GM12878 (cell line): ENCODE data around the gene RPIA. TPM values are rescaled to one million over a fixed set of nuclear protein-coding genes. Genes with fewer than 3 reads are reported as not detected.

Source experiments
- ATAC-seq: fragments of 200-7000 bp; cut with Tn5 transposase; 3 replicates; pipeline ENCODE4 v1.9.1; 2020; ENCODE audit warnings: mild to moderate bottlenecking, moderate library complexity
- BruUV-seq: library from RNA; stranded (reverse); fragments of 400-500 nt; replicated peaks from 2 replicates; lab custom pipeline; 2021; lab: Mats Ljungman, UMichigan
- CTCF ChIA-PET: fragments of 300-600 bp; sonication (Branson Sonifier 250); formaldehyde crosslinking; extraction: SDS; loops from one replicate; lab custom pipeline; 2021; ENCODE audit warnings: inconsistent platforms; lab: Yijun Ruan, JAX
- POLR2A ChIA-PET: fragments of 350-600 bp; formaldehyde crosslinking; extraction: SDS; loops from one replicate; lab custom pipeline; 2021; ENCODE audit warnings: inconsistent platforms; lab: Charles Lee
- RAD21 ChIA-PET: fragments of 300-600 bp; sonication (Branson Sonifier 250); formaldehyde crosslinking; loops from one replicate; lab custom pipeline; 2023; ENCODE audit warnings: antibody characterized with exemption; ENCODE audit not compliant: unreplicated experiment; lab: Charles Lee
- SMC1A ChIA-PET: fragments of 300-600 bp; sonication (Branson Sonifier 250); formaldehyde crosslinking; loops from one replicate; lab custom pipeline; 2023; ENCODE audit not compliant: unreplicated experiment, uncharacterized antibody; lab: Charles Lee
- DNase-seq: peaks from one replicate; pipeline ENCODE4 v3.0.0-alpha.2; 2011; ENCODE audit warnings: low read depth, low spot score
- FAIRE-seq: peaks from 3 replicates; lab custom pipeline; 2011; peaks lifted over from hg19 to GRCh38; lab: Jason Lieb, UNC
- H2AFZ ChIP-seq: 2 replicates; pipeline ENCODE4 v1.6.0; 2011; ENCODE audit warnings: low read depth, low read length, control low read depth; ENCODE audit not compliant: control insufficient read depth
- H3K27ac ChIP-seq: 2 replicates; pipeline ENCODE4 v1.5.1; 2011; ENCODE audit warnings: control low read depth; ENCODE audit not compliant: control insufficient read depth, insufficient read depth
- H3K27me3 ChIP-seq, 2 experiments: replicated peaks in 1 of 2; 2 replicates each; pipeline versions ENCODE4 v1.6.0 to v1.6.1; 2011; ENCODE audit warnings: low read length in 1 of 2; ENCODE audit not compliant: control insufficient read depth in 2 of 2, insufficient read depth in 2 of 2
- H3K36me3 ChIP-seq, 2 experiments: 2 replicates each; pipeline ENCODE4 v1.5.1; 2011; ENCODE audit warnings: low read length in 1 of 2; ENCODE audit not compliant: control insufficient read depth in 2 of 2, insufficient read depth in 2 of 2
- H3K4me1 ChIP-seq: 2 replicates; pipeline ENCODE4 v1.6.1; 2011; ENCODE audit warnings: mild to moderate bottlenecking, low read length, moderate library complexity, mixed read lengths; ENCODE audit not compliant: control insufficient read depth, insufficient read depth
- H3K4me2 ChIP-seq: 2 replicates; pipeline ENCODE4 v1.6.0; 2011; ENCODE audit warnings: control low read depth; ENCODE audit not compliant: control insufficient read depth, insufficient read depth
- H3K4me3 ChIP-seq: fragments of 200-600 bp; sonication (generic); 2 replicates; pipeline ENCODE4 v1.5.1; 2016
- H3K79me2 ChIP-seq: 2 replicates; pipeline ENCODE4 v1.6.0; 2011; ENCODE audit warnings: low read length; ENCODE audit not compliant: control insufficient read depth, insufficient read depth
- H3K9ac ChIP-seq: 2 replicates; pipeline ENCODE4 v1.8.0; 2011; ENCODE audit warnings: low read length, control low read depth, mixed read lengths; ENCODE audit not compliant: control insufficient read depth, insufficient read depth
- H3K9me3 ChIP-seq: replicated peaks from 3 replicates; pipeline ENCODE4 v1.5.1; 2011; ENCODE audit warnings: mild to moderate bottlenecking, low read length; ENCODE audit not compliant: control insufficient read depth, insufficient read depth
- H4K20me1 ChIP-seq: 2 replicates; pipeline ENCODE4 v1.6.0; 2011; ENCODE audit not compliant: control insufficient read depth, insufficient read depth
- BACH1 ChIP-seq: fragments of 450-650 bp; IDR thresholded peaks from 2 replicates; pipeline ENCODE4 v1.6.1; 2017; ENCODE audit warnings: mild to moderate bottlenecking, borderline replicate concordance
- EGR1 ChIP-seq, 2 experiments: IDR thresholded peaks; 1 replicate in 1 of 2; 2 replicates in 1 of 2; pipeline ENCODE4 v1.6.1; 2011 to 2012; ENCODE audit warnings: low read depth in 2 of 2, low read length in 2 of 2, borderline replicate concordance in 1 of 2, mild to moderate bottlenecking in 1 of 2, moderate library complexity in 1 of 2
- GABPA ChIP-seq: IDR thresholded peaks from 2 replicates; pipeline ENCODE4 v1.6.1; 2014; ENCODE audit warnings: antibody characterized with exemption, low read depth, mild to moderate bottlenecking, inconsistent platforms
- KLF5 ChIP-seq: fragments of 450-650 bp; IDR thresholded peaks from 2 replicates; pipeline ENCODE4 v1.6.1; 2014; ENCODE audit warnings: mild to moderate bottlenecking; ENCODE audit not compliant: partially characterized antibody
- MYB ChIP-seq: fragments of 150-350 bp; IDR thresholded peaks from 2 replicates; pipeline ENCODE4 v1.6.1; 2014; ENCODE audit warnings: mild to moderate bottlenecking, low read depth, low read length, borderline replicate concordance
- NFYA ChIP-seq: IDR thresholded peaks from 2 replicates; pipeline ENCODE4 v1.6.1; 2011; ENCODE audit warnings: low read depth, mild to moderate bottlenecking, low read length, improper control_type of control experiment, borderline replicate concordance
- POLR2AphosphoS5 ChIP-seq: IDR thresholded peaks from 2 replicates; pipeline ENCODE4 v1.6.1; 2011; ENCODE audit warnings: mild to moderate bottlenecking, low read length, inconsistent platforms
- RAD51 ChIP-seq: fragments of 450-650 bp; IDR thresholded peaks from 2 replicates; pipeline ENCODE4 v1.6.1; 2016; ENCODE audit warnings: moderate library complexity, mild to moderate bottlenecking, inconsistent platforms
- SMAD5 ChIP-seq: IDR thresholded peaks from 2 replicates; pipeline ENCODE4 v1.6.1; 2016; ENCODE audit warnings: antibody characterized with exemption, low read depth
- WGBS: methylation state at CpG from one replicate; pipeline ENCODE4 v1.1.6; 2016; ENCODE audit warnings: low lambda C conversion rate; ENCODE audit not compliant: insufficient replicate concordance, insufficient coverage; ENCODE audit errors: missing lambda C conversion rate; 5-methylcytosine and 5-hydroxymethylcytosine counted together
- in situ Hi-C: fragments of 300-500 bp; cut with MboI; formaldehyde crosslinking; loops from 9 replicates; pipeline ENCODE4 v1.14.3; 2018; ENCODE audit warnings: mixed read lengths
- intact Hi-C: fragments of 100-400 bp; cut with micrococcal nuclease; formaldehyde crosslinking; loops from one replicate; pipeline ENCODE4 v1.14.2; 2022; ENCODE audit not compliant: unreplicated experiment
- polyA plus RNA-seq, 11 experiments: library from polyadenylated mRNA; depleted of rRNA in 4 of 11; unstranded in 6 of 11; stranded (reverse) in 5 of 11; fragments of >200 nt; fragmentation: Nextera tagmentation in 4 of 11; fragmentation: Illumina TruSeq in 1 of 11; extraction: Ambion mirVana in 4 of 11; extraction: Trizol in 1 of 11; gene quantifications; 1 replicate in 1 of 11; 2 replicates in 10 of 11; pipeline versions ENCODE4 v1.2.1 to v1.2.3, GENCODE V29; 2011 to 2016; ENCODE audit warnings: inconsistent platforms in 2 of 11, missing spikeins in 2 of 11, low read depth in 1 of 11
- total RNA-seq, 4 experiments: library from RNA; depleted of rRNA in 3 of 4; stranded (reverse); fragments of >200 nt in 3 of 4; fragmentation: Illumina TruSeq in 1 of 4; extraction: Trizol in 1 of 4; gene quantifications; 2 replicates each; pipeline versions ENCODE4 v1.2.1 to v1.2.3, GENCODE V29; 2013 to 2021
- TF ChIP-seq, protein P1 (sequence below): fragments of 450-650 bp; IDR thresholded peaks from 2 replicates; pipeline ENCODE4 v1.6.1; 2017; ENCODE audit warnings: mild to moderate bottlenecking, moderate library complexity

The RPIA gene
- total and polyA plus RNA-seq, 10 of the 15 experiments (the other 5 are each of a cell fraction or from before 2014, with no cell fraction given): 7.1 to 58.1 (median 41.6) TPM

DNA sequence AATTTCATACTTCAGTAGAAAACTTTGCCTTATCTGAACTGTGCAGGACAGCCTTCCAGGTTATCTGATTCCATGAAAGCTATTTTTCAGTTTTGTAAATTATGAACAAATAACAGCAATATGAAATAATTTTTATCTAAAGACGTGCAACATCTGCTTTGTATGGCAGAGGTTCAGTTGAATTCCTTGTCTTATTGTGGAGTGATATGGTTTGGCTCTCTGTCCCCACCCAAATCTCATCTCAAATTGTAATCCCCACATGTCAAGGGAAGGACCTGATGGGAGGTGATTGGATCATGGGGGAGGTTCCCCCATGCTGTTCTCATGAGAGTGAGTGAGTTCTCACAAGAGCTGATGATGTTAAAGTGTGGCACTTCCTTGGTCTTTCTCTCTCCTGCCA is 18.1 kb upstream of the RPIA start:
- H3K27ac ChIP-seq: no peak overlapping the region
- DNase-seq: no peak
- H2AFZ ChIP-seq: no peak overlapping the region
- POLR2A ChIA-PET: interaction anchor here (1.0 kb wide), 1 partner anchor 82 kb away, joined by 3 read pairs; no protein-coding TSS in a partner anchor
- intact Hi-C loops (loop anchor here (5.0 kb wide), 1 partner anchor 481 kb away; no protein-coding TSS in a partner anchor), in situ Hi-C loops (loop anchor here (25.0 kb wide), 1 partner anchor 611 kb away; the partner anchor contains the start of genes KRCC1 and SMYD1)
- H4K20me1 ChIP-seq: no peaks in the 10 kb centered on the region
- BruUV-seq: no TSS peak
- CTCF ChIA-PET: interaction anchor here (0.6 to 15.3 kb wide), 10 partner anchors 9 to 483 kb away, joined by 3 to 399 read pairs (median 8); no protein-coding TSS in a partner anchor
- H3K4me1 ChIP-seq: no peaks in the 10 kb centered on the region
- WGBS: 89% methylated on average over 1 of the region's 1 CpG
- H3K79me2 ChIP-seq: no peaks in the 10 kb centered on the region
- H3K36me3 ChIP-seq: no peaks in the 10 kb centered on the region
- FAIRE-seq: no peak
- H3K9me3 ChIP-seq: no peaks in the 10 kb centered on the region
- H3K27me3 ChIP-seq: no peaks in the 10 kb centered on the region
- RAD21 ChIA-PET: interaction anchor here (0.6 to 1.4 kb wide), 4 partner anchors 50 to 79 kb away, joined by 3 to 7 read pairs (median 4); no protein-coding TSS in a partner anchor
- TF ChIP-seq GABPA (no peak), POLR2AphosphoS5 (no peak), SMAD5 (no peak), RAD51 (no peak), KLF5 (no peak), BACH1 (no peak), EGR1 (IDR thresholded peaks at IDR 0.05; ENCODE audit: borderline replicate concordance in 1 of 2, low read depth in 2 of 2, low read length in 2 of 2) (no peak), MYB (no peak), NFYA (no peak)
- TF ChIP-seq, protein P1, sequence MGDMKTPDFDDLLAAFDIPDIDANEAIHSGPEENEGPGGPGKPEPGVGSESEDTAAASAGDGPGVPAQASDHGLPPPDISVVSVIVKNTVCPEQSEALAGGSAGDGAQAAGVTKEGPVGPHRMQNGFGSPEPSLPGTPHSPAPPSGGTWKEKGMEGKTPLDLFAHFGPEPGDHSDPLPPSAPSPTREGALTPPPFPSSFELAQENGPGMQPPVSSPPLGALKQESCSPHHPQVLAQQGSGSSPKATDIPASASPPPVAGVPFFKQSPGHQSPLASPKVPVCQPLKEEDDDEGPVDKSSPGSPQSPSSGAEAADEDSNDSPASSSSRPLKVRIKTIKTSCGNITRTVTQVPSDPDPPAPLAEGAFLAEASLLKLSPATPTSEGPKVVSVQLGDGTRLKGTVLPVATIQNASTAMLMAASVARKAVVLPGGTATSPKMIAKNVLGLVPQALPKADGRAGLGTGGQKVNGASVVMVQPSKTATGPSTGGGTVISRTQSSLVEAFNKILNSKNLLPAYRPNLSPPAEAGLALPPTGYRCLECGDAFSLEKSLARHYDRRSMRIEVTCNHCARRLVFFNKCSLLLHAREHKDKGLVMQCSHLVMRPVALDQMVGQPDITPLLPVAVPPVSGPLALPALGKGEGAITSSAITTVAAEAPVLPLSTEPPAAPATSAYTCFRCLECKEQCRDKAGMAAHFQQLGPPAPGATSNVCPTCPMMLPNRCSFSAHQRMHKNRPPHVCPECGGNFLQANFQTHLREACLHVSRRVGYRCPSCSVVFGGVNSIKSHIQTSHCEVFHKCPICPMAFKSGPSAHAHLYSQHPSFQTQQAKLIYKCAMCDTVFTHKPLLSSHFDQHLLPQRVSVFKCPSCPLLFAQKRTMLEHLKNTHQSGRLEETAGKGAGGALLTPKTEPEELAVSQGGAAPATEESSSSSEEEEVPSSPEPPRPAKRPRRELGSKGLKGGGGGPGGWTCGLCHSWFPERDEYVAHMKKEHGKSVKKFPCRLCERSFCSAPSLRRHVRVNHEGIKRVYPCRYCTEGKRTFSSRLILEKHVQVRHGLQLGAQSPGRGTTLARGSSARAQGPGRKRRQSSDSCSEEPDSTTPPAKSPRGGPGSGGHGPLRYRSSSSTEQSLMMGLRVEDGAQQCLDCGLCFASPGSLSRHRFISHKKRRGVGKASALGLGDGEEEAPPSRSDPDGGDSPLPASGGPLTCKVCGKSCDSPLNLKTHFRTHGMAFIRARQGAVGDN: no peak
- H3K9ac ChIP-seq: no peak overlapping the region
- no peak overlapping the region for H3K4me3 ChIP-seq
- ATAC-seq: no peak
- SMC1A ChIA-PET: interaction anchor here (1.2 to 7.9 kb wide), 2 partner anchors 82 to 92 kb away, joined by 3 to 270 read pairs; no protein-coding TSS in a partner anchor
- no peak overlapping the region for H3K4me2 ChIP-seq
